Esophagus muscularis mucosa (tissue), 4 donors: Measurements from ENCODE around the gene TAX1BP1. TPM values are rescaled to one million over a fixed set of nuclear protein-coding genes. Genes with fewer than 3 reads are reported as not detected.

Experiments
- DNase-seq: peaks from one replicate; pipeline ENCODE4 v3.0.0-alpha.2; 2017; ENCODE audit errors: extremely low spot score
- H3K27ac ChIP-seq, 4 donors: fragments of 200-600 bp; sonication (generic); replicated peaks in 1 of 4; 1 replicate in 3 of 4; 2 replicates in 1 of 4; pipeline ENCODE4 v1.5.1; 2016 to 2019; ENCODE audit warnings: mild to moderate bottlenecking in 1 of 4
- H3K27me3 ChIP-seq, 4 donors: fragments of 200-600 bp; sonication (generic); one replicate each; pipeline versions ENCODE4 v1.5.1 to v1.6.0; 2016 to 2019
- H3K36me3 ChIP-seq, 4 donors: fragments of 200-600 bp; sonication (generic); one replicate each; pipeline ENCODE4 v1.5.1; 2016 to 2019
- H3K4me1 ChIP-seq, 4 donors: fragments of 200-600 bp; sonication (generic); one replicate each; pipeline ENCODE4 v1.5.1; 2016 to 2019
- H3K4me3 ChIP-seq, 4 donors: fragments of 200-600 bp; sonication (generic); 1 replicate in 2 of 4; 2 replicates in 2 of 4; pipeline ENCODE4 v1.5.1; 2016 to 2019; ENCODE audit warnings: mild to moderate bottlenecking in 4 of 4, moderate library complexity in 1 of 4
- H3K9me3 ChIP-seq, 4 donors: fragments of 200-600 bp; sonication (generic); 1 replicate in 3 of 4; 2 replicates in 1 of 4; pipeline ENCODE4 v1.5.1; 2016 to 2019
- EP300 ChIP-seq: sonication (generic); formaldehyde crosslinking; IDR thresholded peaks from one replicate; pipeline ENCODE4 v1.6.1; 2017; ENCODE audit warnings: antibody characterized with exemption
- POLR2A ChIP-seq: fragments of 450-650 bp; IDR thresholded peaks from one replicate; pipeline ENCODE4 v1.6.1; 2017; ENCODE audit warnings: antibody characterized with exemption, moderate library complexity, mild to moderate bottlenecking, low read depth
- POLR2AphosphoS5 ChIP-seq, 2 donors: sonication (generic); formaldehyde crosslinking; IDR thresholded peaks; one replicate each; pipeline ENCODE4 v1.6.1; 2017; ENCODE audit warnings: antibody characterized with exemption in 2 of 2
- WGBS: methylation state at CpG from one replicate; pipeline ENCODE4 v1.1.5; 2018; 5-methylcytosine and 5-hydroxymethylcytosine counted together
- intact Hi-C: fragments of 100-400 bp; cut with DNase I; formaldehyde crosslinking; loops from one replicate; pipeline ENCODE4 v1.15.1; 2023
- total RNA-seq, 4 donors: library from RNA; depleted of rRNA; stranded (reverse); fragments of >200 nt; gene quantifications; one replicate each; pipeline versions ENCODE4 v1.1.0 to v1.2.1, GENCODE V29; 2016
- TF ChIP-seq, protein P1 (sequence below), 3 experiments: fragments of 200-600 bp in 2 of 3; fragments of 450-650 bp in 1 of 3; sonication (generic) in 2 of 3; IDR thresholded peaks; one replicate each; pipeline ENCODE4 v1.5.1; 2017 to 2019; ENCODE audit warnings: antibody characterized with exemption in 3 of 3, mild to moderate bottlenecking in 2 of 3, moderate library complexity in 1 of 3

TAX1BP1 gene
- total RNA-seq, 4 donors from 2014 or later, result 107 to 139 (median 127) TPM

DNA sequence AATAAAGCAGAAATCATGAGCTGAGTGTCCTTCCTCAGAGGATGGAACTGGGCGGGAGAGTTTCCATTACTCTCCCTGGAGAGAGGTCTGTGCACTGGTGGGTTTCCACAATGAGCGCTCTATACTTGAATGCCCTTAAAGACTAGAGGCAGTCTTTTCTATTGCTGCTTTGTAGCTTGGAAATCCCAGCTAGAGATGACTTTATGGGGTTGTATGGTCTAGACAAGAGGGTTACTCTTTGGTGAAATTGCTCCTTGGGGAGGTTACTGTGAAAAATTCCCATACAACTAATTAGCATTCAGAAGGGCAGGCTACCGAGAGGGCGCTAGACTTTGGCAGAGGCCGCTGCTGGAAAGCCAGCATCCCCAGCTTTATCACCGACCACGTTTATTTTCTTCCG, 136.8 kb downstream of the TAX1BP1 start:
- H3K4me1 ChIP-seq, result peaks cover 15 to 32% (median 22%) of the 10 kb centered on the region in 4 donors
- no peaks in the 10 kb centered on the region for H3K36me3 ChIP-seq
- H3K4me3 ChIP-seq, result no peak overlapping the region
- 84% methylated on average over 8 of the region's 8 CpGs for WGBS
- intact Hi-C loops, result no loop called here
- H3K9me3 ChIP-seq, result no peaks in the 10 kb centered on the region
- H3K27ac ChIP-seq, result no peak overlapping the region
- no peak for DNase-seq
- no peaks in the 10 kb centered on the region for H3K27me3 ChIP-seq
- TF ChIP-seq, protein P1, sequence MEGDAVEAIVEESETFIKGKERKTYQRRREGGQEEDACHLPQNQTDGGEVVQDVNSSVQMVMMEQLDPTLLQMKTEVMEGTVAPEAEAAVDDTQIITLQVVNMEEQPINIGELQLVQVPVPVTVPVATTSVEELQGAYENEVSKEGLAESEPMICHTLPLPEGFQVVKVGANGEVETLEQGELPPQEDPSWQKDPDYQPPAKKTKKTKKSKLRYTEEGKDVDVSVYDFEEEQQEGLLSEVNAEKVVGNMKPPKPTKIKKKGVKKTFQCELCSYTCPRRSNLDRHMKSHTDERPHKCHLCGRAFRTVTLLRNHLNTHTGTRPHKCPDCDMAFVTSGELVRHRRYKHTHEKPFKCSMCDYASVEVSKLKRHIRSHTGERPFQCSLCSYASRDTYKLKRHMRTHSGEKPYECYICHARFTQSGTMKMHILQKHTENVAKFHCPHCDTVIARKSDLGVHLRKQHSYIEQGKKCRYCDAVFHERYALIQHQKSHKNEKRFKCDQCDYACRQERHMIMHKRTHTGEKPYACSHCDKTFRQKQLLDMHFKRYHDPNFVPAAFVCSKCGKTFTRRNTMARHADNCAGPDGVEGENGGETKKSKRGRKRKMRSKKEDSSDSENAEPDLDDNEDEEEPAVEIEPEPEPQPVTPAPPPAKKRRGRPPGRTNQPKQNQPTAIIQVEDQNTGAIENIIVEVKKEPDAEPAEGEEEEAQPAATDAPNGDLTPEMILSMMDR (IDR thresholded peaks at IDR 0.05), result no peak
- TF ChIP-seq EP300 (no peak), POLR2A (no peak), POLR2AphosphoS5 (IDR thresholded peaks at IDR 0.05) (no peak)

Other genes starting within 250 kb of the TAX1BP1 start
- gene HIBADH, start 77.3 kb upstream of the TAX1BP1 start, total RNA-seq, result 10 to 100 TPM; 45.4 to 66.0 (median 52.3) TPM